Measurements from ENCODE around the gene NUP85.

DNA sequence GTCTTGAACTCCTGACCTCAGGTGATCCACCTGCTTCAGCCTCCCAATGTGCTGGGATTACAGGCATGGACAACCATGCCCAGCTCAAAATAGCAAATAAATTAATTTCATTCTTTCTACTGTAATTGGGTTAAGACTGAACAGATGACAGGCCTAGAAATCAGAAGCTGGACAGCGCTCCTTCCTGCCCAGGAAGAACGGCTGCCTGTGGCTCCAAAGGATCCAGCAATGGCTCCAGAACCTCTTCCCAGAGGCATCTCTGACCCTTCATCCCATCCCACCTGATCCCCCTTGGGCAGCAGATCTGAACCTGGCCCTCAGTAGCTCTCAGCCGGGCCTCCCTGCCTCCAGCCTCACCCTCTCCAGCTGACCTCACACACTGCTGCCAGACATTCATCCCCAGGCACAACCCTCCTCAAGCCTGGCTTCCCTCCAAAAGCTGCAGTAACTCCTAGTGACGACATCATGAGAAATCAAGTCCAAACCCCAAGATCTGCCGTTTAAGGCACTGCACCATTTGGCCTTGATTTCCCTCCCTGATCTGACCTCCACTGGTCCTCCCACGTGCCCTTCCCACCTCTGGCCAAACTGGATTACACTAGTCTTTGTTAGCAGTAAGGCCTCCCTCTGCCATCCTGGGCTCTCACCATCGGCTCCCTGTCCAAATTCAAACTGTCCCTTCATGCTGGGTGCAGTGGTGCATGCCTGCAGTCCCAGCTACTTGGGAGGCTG is 68.7 kb downstream of the NUP85 start:
- no peak for TF ChIP-seq CTCF (IDR thresholded peaks at IDR 0.05)
- TF ChIP-seq POLR2AphosphoS5 (IDR thresholded peaks at IDR 0.05; ENCODE audit: low read depth, low read length) = 0 out of 2 replicates have a peak, but pooled peaks have one; percentile 5
- no peak for TF ChIP-seq SIN3A (IDR thresholded peaks at IDR 0.05; ENCODE audit: borderline replicate concordance, insufficient read depth, low read depth, low read length)
